ENCODE measurements around the gene VWF. TPM values are rescaled to one million over a fixed set of nuclear protein-coding genes. Genes with fewer than 3 reads are reported as not detected.

Gene VWF
- total and polyA plus RNA-seq, 10 of the 15 experiments (the other 5 are each of a cell fraction or from before 2014, with no cell fraction given) = 0.08 to 0.23 TPM; not detected in 8

DNA sequence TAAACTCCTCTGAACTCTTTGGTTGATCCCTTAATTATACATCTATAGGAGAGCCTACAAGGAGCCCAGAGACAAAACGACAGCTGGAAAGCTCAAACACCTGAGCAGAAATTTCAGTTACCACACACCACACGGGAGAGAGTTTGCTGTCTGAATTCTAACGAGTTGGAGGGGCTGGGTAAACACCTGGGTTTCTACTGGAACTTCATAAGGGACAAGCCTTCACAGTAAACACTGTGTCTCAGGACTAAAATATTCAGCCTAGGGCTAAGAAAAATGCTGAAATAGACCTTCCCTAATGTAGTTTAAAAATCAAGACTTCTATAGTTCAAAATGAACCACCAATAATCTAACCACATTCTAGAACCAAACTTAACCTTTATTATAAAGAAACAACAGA, 169.8 kb downstream of the VWF start:
- H3K27me3 ChIP-seq (replicated peaks in 1 of 2; ENCODE audit: control insufficient read depth in 2 of 2, insufficient read depth in 2 of 2, low read length in 1 of 2) = no peaks in the 10 kb centered on the region; a peak in 1 of 4 replicates
- H4K20me1 ChIP-seq (ENCODE audit: control insufficient read depth, insufficient read depth) = no peaks in the 10 kb centered on the region
- TF ChIP-seq TCF3 (IDR thresholded peaks at IDR 0.05; ENCODE audit: borderline replicate concordance, insufficient read depth, low read depth, low read length) (no peak), CBX5 (IDR thresholded peaks at IDR 0.05; ENCODE audit: low read depth) (no peak), SPI1 (IDR thresholded peaks at IDR 0.05; ENCODE audit: borderline replicate concordance, insufficient read depth, low read depth, low read length) (peak; percentile 0; the same call in 1 of the 2 replicates)
- WGBS (ENCODE audit: insufficient coverage, insufficient replicate concordance, low lambda C conversion rate, missing lambda C conversion rate) = 0% methylated on average over 3 of the region's 3 CpGs
- POLR2A ChIA-PET = no interaction called here
- no peak overlapping the region for H2AFZ ChIP-seq (ENCODE audit: control insufficient read depth, low read depth, low read length)
- DNase-seq (ENCODE audit: low read depth, low spot score) = no peak
- RAD21 ChIA-PET (ENCODE audit: unreplicated experiment) = no interaction called here
- no peak overlapping the region for H3K9ac ChIP-seq (ENCODE audit: control insufficient read depth, insufficient read depth, low read length)
- H3K79me2 ChIP-seq (ENCODE audit: control insufficient read depth, insufficient read depth, low read length) = no peaks in the 10 kb centered on the region
- no peak for ATAC-seq
- SMC1A ChIA-PET (ENCODE audit: uncharacterized antibody, unreplicated experiment) = no interaction called here
- BruUV-seq (replicated peaks) = no TSS peak
- H3K36me3 ChIP-seq (ENCODE audit: control insufficient read depth in 2 of 2, insufficient read depth in 2 of 2, low read length in 1 of 2) = no peaks in the 10 kb centered on the region
- H3K9me3 ChIP-seq (replicated peaks; ENCODE audit: control insufficient read depth, insufficient read depth, low read length) = no peaks in the 10 kb centered on the region
- no peak overlapping the region for H3K4me3 ChIP-seq
- no peak for FAIRE-seq
- H3K4me2 ChIP-seq (ENCODE audit: control insufficient read depth, insufficient read depth) = no peak overlapping the region
- H3K27ac ChIP-seq (ENCODE audit: control insufficient read depth, insufficient read depth) = no peak overlapping the region
- intact Hi-C loops (cut with micrococcal nuclease; ENCODE audit: unreplicated experiment) (no loop called here), in situ Hi-C loops (cut with MboI) (no loop called here)
- H3K4me1 ChIP-seq (ENCODE audit: control insufficient read depth, insufficient read depth, low read length) = no peaks in the 10 kb centered on the region
- CTCF ChIA-PET = no interaction called here

- CTCF ChIA-PET = interaction anchor here (0.7 kb wide), 1 partner anchor 241 kb away, joined by 3 read pairs; no protein-coding TSS in a partner anchor
- Histone ChIP-seq H3K27me3 (replicated peaks in 1 of 2; ENCODE audit: control insufficient read depth in 2 of 2, insufficient read depth in 2 of 2, low read length in 1 of 2) (no peaks in the 10 kb centered on the region; a peak in 1 of 4 replicates), H3K79me2 (ENCODE audit: control insufficient read depth, insufficient read depth, low read length) (no peaks in the 10 kb centered on the region), H3K4me1 (ENCODE audit: control insufficient read depth, insufficient read depth, low read length) (no peaks in the 10 kb centered on the region), H2AFZ (ENCODE audit: control insufficient read depth, low read depth, low read length) (no peak overlapping the region), H3K36me3 (ENCODE audit: control insufficient read depth in 2 of 2, insufficient read depth in 2 of 2, low read length in 1 of 2) (no peaks in the 10 kb centered on the region), H3K9ac (ENCODE audit: control insufficient read depth, insufficient read depth, low read length) (no peak overlapping the region), H4K20me1 (ENCODE audit: control insufficient read depth, insufficient read depth) (no peaks in the 10 kb centered on the region), H3K9me3 (replicated peaks; ENCODE audit: control insufficient read depth, insufficient read depth, low read length) (no peaks in the 10 kb centered on the region), H3K4me2 (ENCODE audit: control insufficient read depth, insufficient read depth) (no peak overlapping the region), H3K4me3 (no peak overlapping the region), H3K27ac (ENCODE audit: control insufficient read depth, insufficient read depth) (no peak overlapping the region)
- SMC1A ChIA-PET (ENCODE audit: uncharacterized antibody, unreplicated experiment) = no interaction called here
- no TSS peak for BruUV-seq (replicated peaks)
- WGBS (ENCODE audit: insufficient coverage, insufficient replicate concordance, low lambda C conversion rate, missing lambda C conversion rate) = 42% methylated on average over 5 of the region's 5 CpGs
- no peak for DNase-seq (ENCODE audit: low read depth, low spot score)
- intact Hi-C loops (cut with micrococcal nuclease; ENCODE audit: unreplicated experiment) (no loop called here), in situ Hi-C loops (cut with MboI) (no loop called here)
- RAD21 ChIA-PET (ENCODE audit: unreplicated experiment) = no interaction called here
- no peak for FAIRE-seq
- POLR2A ChIA-PET = no interaction called here
- no peak for TF ChIP-seq RAD51 (IDR thresholded peaks at IDR 0.05)
- TF ChIP-seq, protein P1, sequence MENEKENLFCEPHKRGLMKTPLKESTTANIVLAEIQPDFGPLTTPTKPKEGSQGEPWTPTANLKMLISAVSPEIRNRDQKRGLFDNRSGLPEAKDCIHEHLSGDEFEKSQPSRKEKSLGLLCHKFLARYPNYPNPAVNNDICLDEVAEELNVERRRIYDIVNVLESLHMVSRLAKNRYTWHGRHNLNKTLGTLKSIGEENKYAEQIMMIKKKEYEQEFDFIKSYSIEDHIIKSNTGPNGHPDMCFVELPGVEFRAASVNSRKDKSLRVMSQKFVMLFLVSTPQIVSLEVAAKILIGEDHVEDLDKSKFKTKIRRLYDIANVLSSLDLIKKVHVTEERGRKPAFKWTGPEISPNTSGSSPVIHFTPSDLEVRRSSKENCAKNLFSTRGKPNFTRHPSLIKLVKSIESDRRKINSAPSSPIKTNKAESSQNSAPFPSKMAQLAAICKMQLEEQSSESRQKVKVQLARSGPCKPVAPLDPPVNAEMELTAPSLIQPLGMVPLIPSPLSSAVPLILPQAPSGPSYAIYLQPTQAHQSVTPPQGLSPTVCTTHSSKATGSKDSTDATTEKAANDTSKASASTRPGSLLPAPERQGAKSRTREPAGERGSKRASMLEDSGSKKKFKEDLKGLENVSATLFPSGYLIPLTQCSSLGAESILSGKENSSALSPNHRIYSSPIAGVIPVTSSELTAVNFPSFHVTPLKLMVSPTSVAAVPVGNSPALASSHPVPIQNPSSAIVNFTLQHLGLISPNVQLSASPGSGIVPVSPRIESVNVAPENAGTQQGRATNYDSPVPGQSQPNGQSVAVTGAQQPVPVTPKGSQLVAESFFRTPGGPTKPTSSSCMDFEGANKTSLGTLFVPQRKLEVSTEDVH (IDR thresholded peaks at IDR 0.05; ENCODE audit: low read depth, partially characterized antibody) = no peak
- ATAC-seq = no peak
Observed at GRCh38 chr12:5953835-5954586, 170.5 kb downstream of the VWF start.
